ENCODE measurements around the gene NAA80. TPM values are rescaled to one million over a fixed set of nuclear protein-coding genes. Genes with fewer than 3 reads are reported as not detected.

NAA80 gene
- total and polyA plus RNA-seq, 2 of the 8 experiments (the other 6 are each of a cell fraction or from before 2014, with no cell fraction given): 11.3 to 16.7 TPM

GRCh38 chr3:50292159-50293078 is 6.8 kb downstream of the NAA80 start, which contains the start of gene IFRD2 (continued):
- TF ChIP-seq BRCA1 (IDR thresholded peaks at IDR 0.05; ENCODE audit: low read depth, low read length): no peak
- no peak for TF ChIP-seq GABPA (IDR thresholded peaks at IDR 0.05; ENCODE audit: borderline replicate concordance, insufficient read depth, low read length)
- TF ChIP-seq EGR1 (IDR thresholded peaks at IDR 0.05; ENCODE audit: borderline replicate concordance, low read depth, low read length): no peak
- TF ChIP-seq FOSL1 (IDR thresholded peaks at IDR 0.05; ENCODE audit: insufficient read depth, low read depth, low read length): no peak
- no peak for TF ChIP-seq SAP30 (IDR thresholded peaks at IDR 0.05; ENCODE audit: insufficient read depth, insufficient replicate concordance, low read length)
- TF ChIP-seq CBX5 (IDR thresholded peaks at IDR 0.05; ENCODE audit: low read depth, low read length): no peak

All from H1 (cell line).